GM10266 (cell line): ENCODE measurements around the gene CDC25B.
"Not testable (repeated sequence)": the region's sequence is repeated elsewhere in the genome, so short reads cannot be mapped to it uniquely, and the experiment has no call there.

Source experiments
- DNase-seq: peaks from one replicate; pipeline ENCODE4 v3.0.0; 2012; ENCODE audit errors: extremely low spot score
- CTCF ChIP-seq: IDR thresholded peaks from 2 replicates; pipeline ENCODE4 v1.5.1; 2012; ENCODE audit warnings: mild to moderate bottlenecking, low read depth; ENCODE audit not compliant: control insufficient read depth, insufficient read depth; ENCODE audit errors: missing control alignments

Gene CDC25B

GRCh38 chr20:3823881-3824280 lies 27.8 kb downstream of the CDC25B start:
- no peak for TF ChIP-seq CTCF
- no peak for DNase-seq

- DNase-seq: no peak
- TF ChIP-seq CTCF: no peak
Measured at GRCh38 chr20:3825526-3825925, 29.4 kb downstream of the CDC25B start.

GRCh38 chr20:3826420-3826819 lies 30.3 kb downstream of the CDC25B start:
- DNase-seq: no peak
- TF ChIP-seq CTCF: no peak

- TF ChIP-seq CTCF: no peak
- DNase-seq: no peak
Measured at GRCh38 chr20:3828798-3829197, 32.7 kb downstream of the CDC25B start.

GRCh38 chr20:3829891-3830290 lies 33.8 kb downstream of the CDC25B start:
- not testable (repeated sequence) for DNase-seq

GRCh38 chr20:3836132-3836531 lies 40.0 kb downstream of the CDC25B start:
- no peak for TF ChIP-seq CTCF
- no peak for DNase-seq

GRCh38 chr20:3839328-3839727 lies 43.2 kb downstream of the CDC25B start:
- DNase-seq: no peak
- TF ChIP-seq CTCF: no peak

GRCh38 chr20:3840201-3840600 lies 44.1 kb downstream of the CDC25B start:
- not testable (repeated sequence) for DNase-seq
